HG03457 (cell line): ENCODE data around the gene HLA-A.

Experiments used
- ATAC-seq: cut with Tn5 transposase; IDR thresholded peaks from one replicate; pipeline ENCODE4 v1.9.1; 2021; ENCODE audit warnings: moderate number of reproducible peaks; ENCODE audit not compliant: unreplicated experiment

HLA-A gene

DNA sequence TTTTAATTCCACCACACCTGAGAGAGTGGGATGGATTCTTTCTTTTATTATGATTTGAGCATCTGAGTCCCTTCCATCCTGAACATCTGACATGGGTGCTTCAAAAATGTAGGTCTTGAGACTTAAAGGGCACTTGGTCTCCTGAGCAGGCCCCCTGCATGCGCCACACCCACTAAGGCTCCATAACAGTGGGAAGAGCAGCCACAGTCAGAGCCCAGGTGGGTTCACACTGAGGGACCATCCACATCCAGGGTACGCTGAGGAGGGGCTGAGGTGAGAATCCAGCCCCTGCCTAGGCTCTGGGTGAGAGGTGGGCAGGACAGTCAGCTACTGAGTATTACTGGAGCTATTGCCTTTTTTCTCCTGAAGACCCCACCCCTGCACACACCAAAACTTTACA is 42.7 kb downstream of the HLA-A start:
- no peak for ATAC-seq

DNA sequence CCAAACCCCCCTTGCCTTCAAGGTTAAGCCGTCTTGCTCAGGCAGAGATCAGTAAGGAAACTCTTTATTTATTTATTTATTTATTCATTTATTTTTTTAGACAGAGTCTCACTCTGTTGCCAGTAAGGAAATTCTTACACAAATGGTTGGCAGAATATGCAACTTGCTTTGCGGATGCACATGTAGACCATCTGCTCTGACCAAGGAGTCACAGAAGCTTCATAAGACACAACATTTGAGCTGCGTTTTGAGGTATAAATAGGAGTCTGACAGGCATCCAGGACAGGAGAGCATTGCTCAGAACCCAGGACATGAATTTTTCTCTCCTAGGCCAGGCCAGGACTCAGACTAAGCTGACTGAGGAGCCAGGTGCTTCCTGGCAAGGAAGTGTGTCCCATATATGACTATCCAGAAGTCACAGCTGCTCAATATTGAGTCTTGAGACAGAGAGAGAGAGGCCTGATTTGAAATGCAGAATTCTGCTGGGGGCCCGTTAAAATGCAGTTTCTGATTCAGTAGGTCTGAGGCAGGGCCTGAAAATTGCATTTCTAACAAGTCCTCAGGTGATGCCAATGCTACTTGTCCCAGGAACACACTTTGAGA is 43.9 kb downstream of the HLA-A start:
- no peak for ATAC-seq

DNA sequence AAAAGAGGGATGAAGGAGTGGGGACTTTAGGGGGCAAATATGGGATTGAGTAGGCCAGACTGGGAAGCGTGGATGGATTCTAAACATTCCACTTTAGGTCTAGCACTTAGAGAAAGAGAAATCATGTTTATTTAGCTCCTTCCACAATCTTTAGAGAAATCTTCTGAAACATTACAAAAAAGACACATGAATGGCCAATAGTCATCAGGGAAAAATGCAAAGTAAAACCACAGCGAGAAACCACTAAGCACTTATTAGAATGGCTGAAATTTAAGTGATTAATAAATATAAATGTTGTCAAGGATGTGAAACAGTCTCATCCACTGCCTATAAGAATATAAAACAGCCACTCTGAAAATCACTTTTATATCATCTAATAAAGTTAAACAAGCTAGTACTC is 46.9 kb downstream of the HLA-A start:
- no peak for ATAC-seq

DNA sequence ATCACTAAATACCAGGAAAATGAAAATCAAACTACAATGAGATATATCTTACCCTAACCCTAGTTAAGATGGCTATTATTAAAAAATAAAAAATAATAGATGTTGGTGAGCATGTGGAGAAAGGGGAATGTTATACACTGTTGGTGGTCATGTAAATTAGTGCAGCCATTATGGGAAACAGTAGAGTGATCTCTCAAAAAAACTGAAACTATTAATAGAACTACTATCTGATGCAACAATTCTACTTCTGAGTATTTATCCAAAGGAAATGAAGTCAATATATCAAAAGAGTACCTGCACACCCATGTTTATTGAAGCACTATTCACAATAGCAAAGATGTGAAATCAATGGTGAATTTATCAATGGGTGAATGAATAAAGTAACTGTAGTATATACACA is 48.6 kb downstream of the HLA-A start:
- no peak for ATAC-seq

DNA sequence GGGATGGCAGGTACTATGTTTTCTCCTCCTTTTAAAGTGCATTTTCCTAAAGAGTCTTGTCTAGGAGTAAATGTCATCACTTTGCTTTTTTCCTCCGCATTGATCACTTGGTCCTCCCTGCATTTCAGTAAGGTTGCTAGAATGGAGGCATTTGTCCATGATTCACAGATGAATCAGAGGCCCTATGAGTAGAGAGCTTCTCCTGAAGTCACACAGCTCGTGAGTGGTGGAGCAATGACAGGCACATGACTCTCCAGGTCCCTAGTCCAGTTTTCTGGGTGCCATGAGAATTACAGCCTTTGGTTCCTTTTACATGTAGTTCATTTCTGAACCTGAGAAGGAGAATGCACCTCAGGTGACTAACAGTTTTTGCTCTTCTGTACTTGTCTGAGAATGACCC is 50.5 kb downstream of the HLA-A start:
- ATAC-seq, result no peak

DNA sequence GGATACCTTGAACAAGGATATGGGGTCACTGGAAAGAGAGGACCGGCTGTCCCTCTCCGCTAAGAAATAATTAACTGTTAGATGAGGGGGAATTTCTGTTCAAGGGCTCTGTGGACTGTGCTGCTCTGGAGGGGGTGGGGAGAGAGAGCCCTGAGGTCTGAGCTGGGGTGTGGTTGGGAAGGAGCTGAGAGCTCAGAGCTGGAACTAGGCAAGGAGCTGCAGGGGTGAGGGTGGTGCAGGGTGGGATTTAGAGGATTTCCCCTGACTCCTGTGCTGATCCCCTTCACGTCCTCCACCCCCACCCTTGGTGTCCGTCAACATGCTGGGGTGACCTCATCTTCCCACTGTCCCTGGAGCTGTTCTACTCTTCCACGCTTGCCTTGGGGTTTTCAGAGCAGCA is 52.5 kb downstream of the HLA-A start:
- ATAC-seq, result no peak

DNA sequence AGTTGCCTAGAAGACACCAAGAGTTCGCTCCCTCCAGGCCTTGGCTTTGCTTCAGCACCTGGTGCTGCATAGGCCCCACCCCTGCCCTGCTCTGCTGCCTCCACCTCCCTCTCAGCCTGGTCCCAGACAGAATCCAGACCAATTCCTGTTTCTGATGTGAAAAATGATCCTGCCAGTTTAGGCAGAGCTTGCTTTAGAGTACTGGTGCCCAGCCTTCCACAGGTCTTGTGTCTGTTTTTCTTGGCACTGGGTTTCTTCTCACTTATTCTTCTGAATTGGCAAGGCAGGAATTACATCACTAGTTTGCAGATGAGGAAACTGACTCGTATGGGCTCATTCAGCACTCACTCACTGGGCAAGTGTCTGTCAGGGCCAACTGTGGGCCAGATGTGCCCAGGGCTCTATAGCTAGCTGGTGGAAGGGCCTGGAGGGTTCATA is 53.0 kb downstream of the HLA-A start:
- ATAC-seq, result no peak
